ENCODE results near the gene GCN1. TPM values are rescaled to one million over a fixed set of nuclear protein-coding genes. Genes with fewer than 3 reads are reported as not detected.
A peak's percentile ranks its signal among the peaks of the same experiment; 100 is the strongest.

The GCN1 gene
- total RNA-seq, 1 donor from 2014 or later = 36.0 TPM

DNA sequence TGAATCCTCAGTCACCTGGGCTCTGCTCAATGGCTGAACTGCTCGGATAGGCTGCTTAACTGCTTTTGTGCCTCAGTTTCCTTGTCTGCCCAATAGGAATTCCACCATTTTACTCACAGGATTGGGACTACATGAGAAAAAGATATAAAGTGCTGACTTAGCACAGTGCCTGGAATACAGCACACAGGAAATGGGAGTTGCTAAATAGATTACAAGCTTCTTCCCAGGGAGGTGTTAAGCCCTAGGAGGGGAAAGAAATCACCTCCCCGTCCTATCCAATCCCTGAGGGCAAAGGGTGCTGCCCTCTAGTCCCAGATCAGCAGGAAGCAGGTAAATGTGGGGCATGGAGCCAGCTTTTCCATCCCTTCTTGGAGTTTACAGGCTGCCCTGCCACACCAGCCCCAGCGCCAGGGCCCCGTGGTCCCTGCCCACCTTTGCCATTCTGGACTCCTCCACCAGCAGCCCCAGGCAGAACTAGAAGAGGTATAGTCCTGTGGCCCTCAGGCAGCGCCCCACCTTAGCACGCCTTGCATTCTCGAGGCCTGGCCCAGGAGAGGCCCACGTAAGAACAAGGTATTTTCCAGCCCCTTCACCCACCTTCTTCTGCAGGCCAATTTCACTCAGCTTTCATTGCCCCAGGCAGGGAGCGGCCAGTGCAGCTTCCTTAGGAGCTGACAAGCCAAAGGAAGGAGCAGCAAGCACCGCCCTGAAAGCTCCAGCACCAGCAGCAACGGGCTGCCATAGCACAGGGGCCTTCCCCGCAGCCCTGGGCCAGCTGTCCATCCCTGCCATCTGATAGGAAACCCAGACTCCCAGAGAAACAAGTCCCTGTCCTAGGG is 35.2 kb upstream of the GCN1 start:
- Histone ChIP-seq H3K9me3 (replicated peaks) (no peaks in the 10 kb centered on the region), H3K27me3 (ENCODE audit: low read depth) (no peaks in the 10 kb centered on the region), H3K4me1 (peaks cover 100% of the 10 kb centered on the region), H3K36me3 (peaks cover 11% of the 10 kb centered on the region), H3K4me3 (peak overlapping the region; percentile 47), H3K27ac (replicated peaks) (peak overlapping the region; percentile 96)
- no peak for DNase-seq
- intact Hi-C loops (cut with micrococcal nuclease) = loop anchor here (5.0 kb wide), 1 partner anchor 38 kb away; the partner anchor contains the start of gene PXN
- TF ChIP-seq, protein P1, sequence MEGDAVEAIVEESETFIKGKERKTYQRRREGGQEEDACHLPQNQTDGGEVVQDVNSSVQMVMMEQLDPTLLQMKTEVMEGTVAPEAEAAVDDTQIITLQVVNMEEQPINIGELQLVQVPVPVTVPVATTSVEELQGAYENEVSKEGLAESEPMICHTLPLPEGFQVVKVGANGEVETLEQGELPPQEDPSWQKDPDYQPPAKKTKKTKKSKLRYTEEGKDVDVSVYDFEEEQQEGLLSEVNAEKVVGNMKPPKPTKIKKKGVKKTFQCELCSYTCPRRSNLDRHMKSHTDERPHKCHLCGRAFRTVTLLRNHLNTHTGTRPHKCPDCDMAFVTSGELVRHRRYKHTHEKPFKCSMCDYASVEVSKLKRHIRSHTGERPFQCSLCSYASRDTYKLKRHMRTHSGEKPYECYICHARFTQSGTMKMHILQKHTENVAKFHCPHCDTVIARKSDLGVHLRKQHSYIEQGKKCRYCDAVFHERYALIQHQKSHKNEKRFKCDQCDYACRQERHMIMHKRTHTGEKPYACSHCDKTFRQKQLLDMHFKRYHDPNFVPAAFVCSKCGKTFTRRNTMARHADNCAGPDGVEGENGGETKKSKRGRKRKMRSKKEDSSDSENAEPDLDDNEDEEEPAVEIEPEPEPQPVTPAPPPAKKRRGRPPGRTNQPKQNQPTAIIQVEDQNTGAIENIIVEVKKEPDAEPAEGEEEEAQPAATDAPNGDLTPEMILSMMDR (IDR thresholded peaks at IDR 0.05; ENCODE audit: borderline replicate concordance) = no peak

DNA sequence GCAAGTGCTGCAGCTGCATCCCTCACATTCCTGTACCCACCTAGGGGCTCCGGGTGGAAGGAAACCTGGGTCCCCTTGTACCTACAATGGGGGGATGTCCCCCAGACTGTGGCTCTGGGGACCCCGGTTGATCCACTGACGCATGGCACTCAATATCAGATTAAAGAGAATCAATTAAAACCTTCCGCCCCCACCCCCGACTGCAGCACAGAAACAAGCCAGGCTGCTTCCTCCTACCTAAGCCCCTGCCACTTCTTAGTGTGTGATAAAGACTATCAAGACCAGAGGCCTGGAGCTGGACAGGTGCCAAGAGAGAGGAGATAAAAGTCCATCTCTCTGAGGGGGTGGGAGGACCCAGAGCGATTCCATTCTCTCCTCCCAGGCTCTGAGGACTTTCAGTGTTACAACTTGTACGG is 34.6 kb upstream of the GCN1 start:
- Histone ChIP-seq H3K36me3 (peaks cover 11% of the 10 kb centered on the region), H3K27ac (replicated peaks) (peak overlapping the region; percentile 96), H3K4me1 (peaks cover 100% of the 10 kb centered on the region), H3K27me3 (ENCODE audit: low read depth) (no peaks in the 10 kb centered on the region), H3K9me3 (replicated peaks) (no peaks in the 10 kb centered on the region), H3K4me3 (peak overlapping the region; percentile 47)
- DNase-seq = no peak
- TF ChIP-seq, protein P1 (IDR thresholded peaks at IDR 0.05; ENCODE audit: borderline replicate concordance) = no peak
- intact Hi-C loops (cut with micrococcal nuclease) = loop anchor here (5.0 kb wide), 1 partner anchor 38 kb away; the partner anchor contains the start of gene PXN

DNA sequence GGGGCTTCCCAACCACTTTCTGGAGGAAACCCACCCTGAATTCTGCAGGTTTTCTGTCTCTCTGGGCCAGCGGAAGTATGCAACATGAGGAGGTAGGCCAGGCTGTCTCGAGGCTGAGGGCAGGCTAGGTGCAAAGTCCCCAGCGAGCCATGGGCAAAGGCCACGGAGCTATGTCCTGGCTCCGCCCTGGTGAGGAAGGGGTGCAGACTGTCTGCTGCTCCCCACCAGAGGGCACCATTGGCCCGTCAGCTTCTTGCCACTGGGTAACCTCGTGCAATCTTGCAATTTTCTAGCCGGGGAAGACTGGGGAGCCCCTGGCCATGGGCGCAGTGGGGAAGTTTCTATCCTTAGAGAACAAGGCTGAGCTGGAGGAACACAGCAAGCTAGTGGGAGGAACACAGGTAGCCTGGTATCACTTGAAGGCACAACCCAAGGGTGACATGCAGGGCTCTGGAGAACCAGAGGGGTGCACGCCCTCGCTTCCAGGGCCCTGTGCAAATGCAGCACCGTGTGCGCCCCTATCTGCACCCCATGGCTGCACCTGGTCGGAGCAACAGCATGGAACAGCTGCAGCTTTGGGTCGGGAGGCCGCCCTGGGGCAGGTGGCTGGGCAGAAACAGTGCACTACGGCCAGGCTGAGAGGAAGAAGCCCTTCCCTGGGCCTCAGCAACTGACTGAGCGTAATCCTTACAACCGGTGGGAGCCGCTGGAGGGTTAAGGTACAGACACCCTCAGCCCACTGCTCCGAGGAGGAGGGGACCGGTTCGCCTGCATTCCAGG is 34.0 kb upstream of the GCN1 start:
- Histone ChIP-seq H3K4me1 (peaks cover 99% of the 10 kb centered on the region), H3K4me3 (peak overlapping the region; percentile 47), H3K27me3 (ENCODE audit: low read depth) (no peaks in the 10 kb centered on the region), H3K36me3 (peaks cover 16% of the 10 kb centered on the region), H3K27ac (replicated peaks) (peak overlapping the region; percentile 96), H3K9me3 (replicated peaks) (no peaks in the 10 kb centered on the region)
- intact Hi-C loops (cut with micrococcal nuclease) = loop anchor here (5.0 kb wide), 1 partner anchor 39 kb away; the partner anchor contains the start of gene PXN
- TF ChIP-seq, protein P1 (IDR thresholded peaks at IDR 0.05; ENCODE audit: borderline replicate concordance) = peak; percentile 98
- peak; percentile 87 for DNase-seq

DNA sequence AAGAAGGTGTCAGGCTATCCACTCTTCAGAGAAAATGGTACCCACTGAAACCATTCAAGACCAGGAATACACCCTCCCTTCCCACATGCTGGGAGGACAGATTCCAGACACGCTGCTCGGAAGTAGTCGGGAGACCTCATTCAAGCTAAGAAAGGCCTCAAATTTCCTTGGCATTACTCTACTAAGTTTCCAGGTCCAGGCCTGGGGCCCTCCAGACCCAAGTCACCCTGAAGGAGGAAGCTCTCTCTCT is 33.5 kb upstream of the GCN1 start:
- Histone ChIP-seq H3K36me3 (peaks cover 21% of the 10 kb centered on the region), H3K27ac (replicated peaks) (peak overlapping the region; percentile 96), H3K4me3 (peak overlapping the region; percentile 47), H3K4me1 (peaks cover 94% of the 10 kb centered on the region), H3K27me3 (ENCODE audit: low read depth) (no peaks in the 10 kb centered on the region), H3K9me3 (replicated peaks) (no peaks in the 10 kb centered on the region)
- DNase-seq = no peak
- intact Hi-C loops (cut with micrococcal nuclease) = loop anchor here (5.0 kb wide), 1 partner anchor 39 kb away; the partner anchor contains the start of gene PXN
- TF ChIP-seq, protein P1 (IDR thresholded peaks at IDR 0.05; ENCODE audit: borderline replicate concordance) = no peak

DNA sequence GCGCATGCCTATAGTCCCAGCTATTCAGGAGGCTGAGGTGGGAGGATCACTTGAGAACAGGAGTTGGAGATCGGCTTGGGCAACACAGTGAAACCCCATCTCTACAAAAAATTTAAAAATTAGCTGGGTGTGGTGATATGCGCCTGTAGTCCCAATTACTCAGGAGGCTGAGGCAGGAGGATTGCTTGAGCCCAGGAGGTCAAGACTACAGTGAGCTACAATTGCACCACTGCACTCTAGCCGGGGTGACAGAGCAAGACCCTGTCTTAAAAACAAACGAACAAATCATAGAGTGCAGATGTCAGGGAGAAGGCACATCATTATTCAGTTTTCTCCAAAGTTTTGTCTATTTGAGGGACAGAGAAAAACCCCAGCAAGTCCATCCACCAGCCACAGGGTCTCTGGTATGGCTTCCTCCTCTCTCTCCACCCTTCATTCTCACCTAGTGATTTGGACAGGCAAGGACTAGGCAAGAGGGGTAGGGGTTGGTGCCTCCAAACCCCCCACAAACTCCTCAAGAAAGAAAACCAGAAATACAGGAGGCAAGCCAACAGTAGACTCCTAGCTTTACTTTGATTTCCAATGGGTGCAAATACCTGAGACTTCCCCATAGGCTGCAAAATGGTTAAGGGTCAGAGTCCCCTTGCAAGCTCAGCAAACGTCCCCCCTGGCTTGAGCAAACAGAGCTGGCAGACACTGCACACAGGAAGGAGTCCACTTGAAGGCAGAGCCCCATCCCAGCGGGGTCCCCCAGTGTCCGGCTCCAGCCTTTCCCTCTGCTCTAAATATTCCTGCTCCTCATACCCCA is 32.9 kb upstream of the GCN1 start:
- Histone ChIP-seq H3K4me3 (no peak overlapping the region), H3K4me1 (peaks cover 89% of the 10 kb centered on the region), H3K36me3 (peaks cover 27% of the 10 kb centered on the region), H3K27me3 (ENCODE audit: low read depth) (no peaks in the 10 kb centered on the region), H3K27ac (replicated peaks) (peak overlapping the region; percentile 96), H3K9me3 (replicated peaks) (no peaks in the 10 kb centered on the region)
- intact Hi-C loops (cut with micrococcal nuclease) = loop anchor here (5.0 kb wide), 1 partner anchor 40 kb away; the partner anchor contains the start of gene PXN
- TF ChIP-seq, protein P1 (IDR thresholded peaks at IDR 0.05; ENCODE audit: borderline replicate concordance) = no peak
- no peak for DNase-seq
